Fibroblast of mammary gland (primary cell): ENCODE measurements around the gene ARHGAP5.

Source experiments
- DNase-seq: peaks from one replicate; pipeline ENCODE4 v3.0.0-alpha.2; 2010; ENCODE audit warnings: low read depth
- H3K4me3 ChIP-seq: 2 replicates; pipeline ENCODE4 v1.5.1; 2011; ENCODE audit warnings: low read depth, mild to moderate bottlenecking, low read length, moderate library complexity; ENCODE audit not compliant: control insufficient read depth
- TF ChIP-seq, protein P1 (sequence below): conservative IDR thresholded peaks from 2 replicates; pipeline ENCODE4 v1.5.1; 2011; ENCODE audit warnings: low read depth, low read length, inconsistent platforms; ENCODE audit not compliant: control insufficient read depth, insufficient read depth

Gene ARHGAP5

DNA sequence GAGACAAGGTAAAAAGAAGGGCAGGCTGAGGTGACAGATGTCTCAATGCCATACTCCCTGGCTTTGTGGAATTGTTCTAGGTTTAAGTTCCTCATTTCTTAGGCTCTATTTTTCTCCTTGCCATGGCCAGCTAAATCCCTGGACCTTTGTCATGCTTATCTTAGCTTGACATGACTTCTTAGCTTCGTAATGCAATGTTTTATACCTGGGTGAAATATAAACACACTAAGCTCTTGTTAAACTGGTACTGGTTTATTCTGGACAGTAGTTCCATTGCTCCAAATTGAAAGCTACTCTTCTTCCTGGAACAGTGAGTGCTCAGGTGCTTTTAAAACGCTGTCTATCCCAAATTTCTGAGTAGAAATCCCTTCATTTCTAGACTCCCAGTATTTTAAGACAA is 17.4 kb upstream of the ARHGAP5 start:
- TF ChIP-seq, protein P1, sequence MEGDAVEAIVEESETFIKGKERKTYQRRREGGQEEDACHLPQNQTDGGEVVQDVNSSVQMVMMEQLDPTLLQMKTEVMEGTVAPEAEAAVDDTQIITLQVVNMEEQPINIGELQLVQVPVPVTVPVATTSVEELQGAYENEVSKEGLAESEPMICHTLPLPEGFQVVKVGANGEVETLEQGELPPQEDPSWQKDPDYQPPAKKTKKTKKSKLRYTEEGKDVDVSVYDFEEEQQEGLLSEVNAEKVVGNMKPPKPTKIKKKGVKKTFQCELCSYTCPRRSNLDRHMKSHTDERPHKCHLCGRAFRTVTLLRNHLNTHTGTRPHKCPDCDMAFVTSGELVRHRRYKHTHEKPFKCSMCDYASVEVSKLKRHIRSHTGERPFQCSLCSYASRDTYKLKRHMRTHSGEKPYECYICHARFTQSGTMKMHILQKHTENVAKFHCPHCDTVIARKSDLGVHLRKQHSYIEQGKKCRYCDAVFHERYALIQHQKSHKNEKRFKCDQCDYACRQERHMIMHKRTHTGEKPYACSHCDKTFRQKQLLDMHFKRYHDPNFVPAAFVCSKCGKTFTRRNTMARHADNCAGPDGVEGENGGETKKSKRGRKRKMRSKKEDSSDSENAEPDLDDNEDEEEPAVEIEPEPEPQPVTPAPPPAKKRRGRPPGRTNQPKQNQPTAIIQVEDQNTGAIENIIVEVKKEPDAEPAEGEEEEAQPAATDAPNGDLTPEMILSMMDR = no peak
- no peak overlapping the region for H3K4me3 ChIP-seq
- no peak for DNase-seq

- DNase-seq = no peak
- TF ChIP-seq, protein P1 = no peak
These were observed 12.2 kb upstream of the ARHGAP5 start for GRCh38 chr14:32064931-32065330.

DNA sequence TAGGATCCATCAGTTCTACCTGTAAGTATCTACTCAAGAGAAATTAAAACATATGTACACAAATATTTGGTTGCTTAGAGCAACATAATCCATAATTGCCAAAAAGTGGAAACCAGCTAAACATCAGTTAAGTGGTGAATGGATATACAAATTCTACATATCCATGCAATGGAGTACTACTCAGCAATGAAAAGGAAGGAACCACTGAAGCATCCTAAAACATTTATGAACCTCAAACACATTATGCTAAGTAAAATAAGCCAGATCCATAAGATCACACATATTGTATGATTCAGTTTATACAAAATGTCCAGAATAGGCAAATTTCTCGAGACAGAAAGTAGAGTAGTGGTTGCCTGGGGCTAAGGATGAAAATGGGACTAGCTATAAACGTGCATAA is 8.4 kb upstream of the ARHGAP5 start:
- no peak for DNase-seq
- no peak overlapping the region for H3K4me3 ChIP-seq
- TF ChIP-seq, protein P1 = no peak

More at GRCh38 chr14:32064931-32065330, 12.2 kb upstream of the ARHGAP5 start:
- H3K4me3 ChIP-seq = no peak overlapping the region

GRCh38 chr14:32070282-32070681 is 6.8 kb upstream of the ARHGAP5 start:
- DNase-seq = no peak
- TF ChIP-seq, protein P1 = no peak

DNA sequence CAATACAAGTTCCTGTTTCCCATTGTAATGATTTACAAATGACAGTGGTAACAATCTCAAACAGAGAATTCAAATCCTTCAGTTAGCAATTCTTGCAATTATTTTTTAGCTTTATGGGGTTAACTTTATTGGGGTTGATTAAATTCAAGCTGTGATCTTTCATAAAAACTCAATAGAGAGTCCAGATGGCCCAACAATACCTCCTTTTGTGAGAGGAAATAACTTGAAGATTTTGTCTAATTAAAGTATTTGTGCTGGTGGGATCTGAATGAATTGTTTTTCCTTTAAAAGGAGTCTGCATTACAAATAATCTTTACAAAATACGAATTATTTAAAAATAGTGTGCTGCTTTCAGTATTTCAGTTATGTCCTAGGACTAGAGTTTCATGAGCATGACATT is 4.4 kb upstream of the ARHGAP5 start:
- TF ChIP-seq, protein P1 = no peak
- H3K4me3 ChIP-seq = no peak overlapping the region
- no peak for DNase-seq

More at GRCh38 chr14:32070282-32070681, 6.8 kb upstream of the ARHGAP5 start:
- H3K4me3 ChIP-seq = no peak overlapping the region

DNA sequence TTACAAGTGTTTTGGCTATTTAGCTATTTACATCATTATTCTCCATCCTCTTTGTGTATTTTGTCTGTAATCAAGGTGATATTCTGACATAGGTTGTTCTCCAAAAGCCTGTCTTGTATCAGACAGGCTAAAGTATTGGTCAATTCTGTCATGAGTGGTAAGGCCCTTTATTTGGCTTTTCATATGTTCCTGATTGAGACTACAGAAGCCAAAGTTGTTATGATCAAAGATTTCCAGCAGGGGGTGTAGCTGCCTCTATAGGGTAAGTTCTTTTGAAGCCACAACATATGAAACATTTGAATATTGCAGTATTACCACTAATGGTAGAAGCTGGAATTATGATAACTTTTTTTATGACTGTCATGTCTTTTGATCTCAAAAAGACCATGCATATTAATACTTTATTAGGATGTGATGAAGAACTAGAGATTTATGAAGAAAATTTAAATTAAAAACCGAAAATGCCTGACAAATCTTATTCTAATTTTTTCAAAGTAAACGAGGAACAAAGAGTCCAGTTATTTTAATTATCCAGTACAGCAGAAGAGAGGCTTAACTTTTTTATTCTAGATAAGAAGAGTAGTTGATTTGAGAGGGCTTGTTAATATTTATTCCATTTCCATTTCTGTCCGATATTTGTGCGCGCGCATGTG is 3.4 kb upstream of the ARHGAP5 start:
- H3K4me3 ChIP-seq = no peak overlapping the region
- TF ChIP-seq, protein P1 = peak; percentile 82
- peak; percentile 87 for DNase-seq
